Testis (tissue), 5 donors: ENCODE measurements around the gene CCDC122. TPM values are rescaled to one million over a fixed set of nuclear protein-coding genes. Genes with fewer than 3 reads are reported as not detected.

ENCODE experiments used
- DNase-seq: peaks from one replicate; pipeline ENCODE4 v3.0.0-alpha.2; 2019
- H3K27ac ChIP-seq, 2 donors: fragments of 200-600 bp; sonication (generic); one replicate each; pipeline ENCODE4 v1.5.1; 2019
- H3K27me3 ChIP-seq: fragments of 200-600 bp; sonication (generic); one replicate; pipeline ENCODE4 v1.5.1; 2019
- H3K36me3 ChIP-seq: fragments of 200-600 bp; sonication (generic); one replicate; pipeline ENCODE4 v1.5.1; 2017; ENCODE audit warnings: low read depth; ENCODE audit errors: missing control alignments
- H3K4me1 ChIP-seq: fragments of 200-600 bp; sonication (generic); one replicate; pipeline ENCODE4 v1.5.1; 2019
- H3K4me3 ChIP-seq, 2 donors: fragments of 200-600 bp; sonication (generic); one replicate each; pipeline ENCODE4 v1.5.1; 2017 to 2019
- H3K9me3 ChIP-seq: fragments of 200-600 bp; sonication (generic); one replicate; pipeline ENCODE4 v1.5.1; 2017
- CTCF ChIP-seq, 3 experiments: fragments of 450-650 bp in 2 of 3; fragments of 200-600 bp in 1 of 3; sonication (generic) in 1 of 3; IDR thresholded peaks; one replicate each; pipeline ENCODE4 v1.5.1; 2016 to 2019; ENCODE audit warnings: antibody characterized with exemption in 3 of 3, mild to moderate bottlenecking in 2 of 3, moderate library complexity in 1 of 3
- POLR2A ChIP-seq: fragments of 450-650 bp; IDR thresholded peaks from one replicate; pipeline ENCODE4 v1.6.1; 2017; ENCODE audit warnings: antibody characterized with exemption, mild to moderate bottlenecking, moderate library complexity
- WGBS, 2 donors: methylation state at CpG; one replicate each; pipeline ENCODE4 v1.1.5; 2018; 5-methylcytosine and 5-hydroxymethylcytosine counted together
- intact Hi-C: fragments of 100-400 bp; cut with DNase I; formaldehyde crosslinking; loops from one replicate; pipeline ENCODE4 v1.15.1; 2023; ENCODE audit warnings: low total_unique reads
- long read RNA-seq, 2 donors: transcript quantifications; one replicate each; lab custom pipeline, GENCODE V29; 2026
- polyA plus RNA-seq: library from polyadenylated mRNA; stranded (reverse); fragments of 350-450 nt; fragmentation: Illumina TruSeq; extraction: RNeasy Lipid Tissue Mini Kit (QIAGEN cat#74804); gene quantifications from one replicate; pipeline ENCODE4 v1.2.3, GENCODE V29; 2014; ENCODE audit warnings: low read depth, low replicate concordance; ENCODE audit not compliant: insufficient read depth
- total RNA-seq, 2 donors: library from RNA; depleted of rRNA; stranded (reverse); fragments of >200 nt; gene quantifications; one replicate each; pipeline ENCODE4 v1.2.3, GENCODE V29; 2016

The CCDC122 gene
- total RNA-seq (10 to 100 TPM; 20.6 to 31.6 TPM), polyA plus RNA-seq (1.3 TPM)
- long read RNA-seq, donor 1, partial matches to known transcripts = 0 of 1 reads
- long read RNA-seq, donor 1, other reads (novel, unspliced or antisense) = 0 of 1 reads
- long read RNA-seq, donor 2, partial matches to known transcripts = 0 of 1 reads
- long read RNA-seq, donor 2, other reads (novel, unspliced or antisense) = 0 of 1 reads

GRCh38 chr13:43878892-43879754 is at the start of gene CCDC122:
TSS of gene CCDC122 (minus strand) at chr13:43879740. CDS start at chr13:43869376, 10,364 bp downstream.
- H3K36me3 ChIP-seq = no peaks in the 10 kb centered on the region
- TF ChIP-seq POLR2A (no peak), CTCF (IDR thresholded peaks at IDR 0.05) (no peak)
- H3K9me3 ChIP-seq = no peaks in the 10 kb centered on the region
- DNase-seq = peak; percentile 80
- H3K27ac ChIP-seq = peak within 1 kb of the TSS; percentile 97 to 98
- 1 to 2% methylated on average over 10 to 78 of the region's 78 CpGs for WGBS, 2 donors
- intact Hi-C loops = no loop called here
- H3K4me1 ChIP-seq = peaks cover 5% of the 10 kb centered on the region
- peak within 1 kb of the TSS; percentile 84 to 96 for H3K4me3 ChIP-seq
- no peaks in the 10 kb centered on the region for H3K27me3 ChIP-seq

GRCh38 chr13:43924549-43925245 is 45.2 kb upstream of the CCDC122 start:
- Histone ChIP-seq H3K27me3 (no peaks in the 10 kb centered on the region), H3K4me1 (no peaks in the 10 kb centered on the region), H3K9me3 (no peaks in the 10 kb centered on the region), H3K4me3 (no peak overlapping the region), H3K36me3 (no peaks in the 10 kb centered on the region), H3K27ac (no peak overlapping the region)
- WGBS, 2 donors = 93% methylated on average over 5 of the region's 5 CpGs
- DNase-seq = no peak
- intact Hi-C loops = no loop called here
- TF ChIP-seq CTCF (IDR thresholded peaks at IDR 0.05) = no peak

- H3K4me1 ChIP-seq = no peaks in the 10 kb centered on the region
- intact Hi-C loops = no loop called here
- WGBS, 2 donors = 100% methylated on average over 1 of the region's 1 CpG
Observed at GRCh38 chr13:43920965-43921674, 41.6 kb upstream of the CCDC122 start.

DNA sequence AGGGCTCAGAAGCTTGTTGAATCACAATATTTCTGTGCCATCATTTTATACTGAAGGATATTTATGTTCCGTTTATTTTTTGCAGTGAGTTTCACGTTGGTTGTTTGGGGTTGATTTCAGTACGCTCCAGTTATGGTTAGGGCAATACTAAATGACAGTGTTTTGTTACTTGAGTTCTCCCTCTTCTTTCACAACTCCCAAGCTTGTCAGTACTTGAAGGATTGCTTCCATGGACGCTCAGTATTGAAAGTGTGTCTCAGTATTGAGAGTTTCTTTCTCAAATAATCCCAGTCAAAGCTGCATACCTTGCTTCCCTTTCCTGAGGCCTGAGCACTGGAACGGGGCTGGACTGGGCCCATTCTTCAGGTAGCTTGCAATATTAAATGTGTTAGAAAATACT is 39.1 kb upstream of the CCDC122 start:
- no peaks in the 10 kb centered on the region for H3K36me3 ChIP-seq
- H3K27ac ChIP-seq = no peak overlapping the region
- no peak for TF ChIP-seq CTCF (IDR thresholded peaks at IDR 0.05)
- no peak for TF ChIP-seq POLR2A
- DNase-seq = no peak
- 87 to 88% methylated on average over 5 of the region's 5 CpGs for WGBS, 2 donors
- H3K4me1 ChIP-seq = no peaks in the 10 kb centered on the region
- no peaks in the 10 kb centered on the region for H3K27me3 ChIP-seq
- no peak overlapping the region for H3K4me3 ChIP-seq
- H3K9me3 ChIP-seq = no peaks in the 10 kb centered on the region
- intact Hi-C loops = no loop called here

More at GRCh38 chr13:43920965-43921674, 41.6 kb upstream of the CCDC122 start:
- Histone ChIP-seq H3K4me3 (no peak overlapping the region), H3K27ac (no peak overlapping the region), H3K9me3 (no peaks in the 10 kb centered on the region), H3K27me3 (no peaks in the 10 kb centered on the region), H3K36me3 (no peaks in the 10 kb centered on the region)
- no peak for DNase-seq
- TF ChIP-seq POLR2A (no peak), CTCF (IDR thresholded peaks at IDR 0.05) (no peak)
